CD4-positive, alpha-beta T cell (primary cell): ENCODE measurements around the gene RPS15. TPM values are rescaled to one million over a fixed set of nuclear protein-coding genes. Genes with fewer than 3 reads are reported as not detected.
A peak's percentile ranks its signal among the peaks of the same experiment; 100 is the strongest.

Experiments
- ATAC-seq: fragments of 200-7000 bp; cut with Tn5 transposase; one replicate; pipeline ENCODE4 v1.10.0; 2022; ENCODE audit warnings: mild to moderate bottlenecking; ENCODE audit not compliant: poor library complexity
- CTCF ChIA-PET: fragments of 350-600 bp; sonication (Branson Sonifier 250); formaldehyde crosslinking; loops from one replicate; lab custom pipeline; 2021; ENCODE audit warnings: antibody characterized with exemption, inconsistent platforms; lab: Charles Lee
- POLR2A ChIA-PET: fragments of 350-600 bp; sonication (Branson Sonifier 250); formaldehyde crosslinking; loops from one replicate; lab custom pipeline; 2021; ENCODE audit warnings: antibody characterized with exemption, inconsistent platforms; lab: Charles Lee
- DNase-seq, 14 experiments: peaks; one replicate each; pipeline ENCODE4 v3.0.0-alpha.2; 2013 to 2020; ENCODE audit warnings: mixed read lengths in 2 of 14
- H3K27ac ChIP-seq, 2 donors: one replicate each; pipeline versions ENCODE4 v1.5.1 to v1.7.0; 2013; ENCODE audit warnings: low read length in 2 of 2, low read depth in 1 of 2, mild to moderate bottlenecking in 1 of 2
- H3K27me3 ChIP-seq, 2 experiments: 1 replicate in 1 of 2; 2 replicates in 1 of 2; pipeline versions ENCODE4 v1.6.1 to v1.7.0; 2013; ENCODE audit warnings: low read length in 2 of 2, control low read depth in 1 of 2, mild to moderate bottlenecking in 1 of 2, moderate library complexity in 1 of 2; ENCODE audit not compliant: insufficient read depth in 2 of 2, control insufficient read depth in 1 of 2
- H3K36me3 ChIP-seq: one replicate; pipeline ENCODE4 v1.6.1; 2013; ENCODE audit warnings: low read length, control low read depth; ENCODE audit not compliant: insufficient read depth
- H3K4me1 ChIP-seq: one replicate; pipeline ENCODE4 v1.6.1; 2013; ENCODE audit warnings: low read length, control low read depth; ENCODE audit not compliant: insufficient read depth
- H3K4me3 ChIP-seq: one replicate; pipeline ENCODE4 v1.5.1; 2013; ENCODE audit warnings: mild to moderate bottlenecking, low read length, moderate library complexity
- H3K9me3 ChIP-seq, 2 experiments: 1 replicate in 1 of 2; 2 replicates in 1 of 2; pipeline versions ENCODE4 v1.6.1 to v1.7.0; 2013; ENCODE audit warnings: low read length in 2 of 2, mild to moderate bottlenecking in 2 of 2, control low read depth in 1 of 2, moderate library complexity in 1 of 2; ENCODE audit not compliant: control insufficient read depth in 1 of 2, insufficient read depth in 1 of 2
- H3K27ac Mint-ChIP-seq: one replicate; pipeline ENCODE4 v1.8.0; 2020; ENCODE audit warnings: mixed read lengths
- H3K27me3 Mint-ChIP-seq: one replicate; pipeline ENCODE4 v1.8.0; 2021; ENCODE audit warnings: mixed read lengths
- H3K36me3 Mint-ChIP-seq: one replicate; pipeline ENCODE4 v1.8.0; 2021; ENCODE audit warnings: low read depth, mixed read lengths
- H3K4me1 Mint-ChIP-seq: one replicate; pipeline ENCODE4 v1.8.0; 2021; ENCODE audit warnings: low read depth, mixed read lengths
- H3K4me3 Mint-ChIP-seq: one replicate; pipeline ENCODE4 v1.8.0; 2020; ENCODE audit warnings: mild to moderate bottlenecking, mixed read lengths
- H3K9me3 Mint-ChIP-seq: one replicate; pipeline ENCODE4 v1.8.0; 2020; ENCODE audit warnings: mixed read lengths
- intact Hi-C, 2 experiments: fragments of 100-400 bp; cut with DNase I in 1 of 2; cut with micrococcal nuclease in 1 of 2; formaldehyde crosslinking; loops; one replicate each; pipeline versions ENCODE4 v1.15.1 to v1.9.0; 2023 to 2025; cut with DNase I, micrococcal nuclease
- total RNA-seq, 174 experiments: library from RNA in 2 of 174; stranded (reverse) in 2 of 174; gene quantifications; one replicate each; pipeline ENCODE4 v1.2.3 and lab custom pipeline; 2021 to 2026
- TF ChIP-seq, protein P1 (sequence below): fragments of 200-600 bp; IDR thresholded peaks from one replicate; pipeline ENCODE4 v1.8.0; 2022; ENCODE audit warnings: antibody characterized with exemption, mild to moderate bottlenecking

Gene RPS15
- total RNA-seq, 2 experiments from 2014 or later = 2,193 to 2,200 TPM

DNA sequence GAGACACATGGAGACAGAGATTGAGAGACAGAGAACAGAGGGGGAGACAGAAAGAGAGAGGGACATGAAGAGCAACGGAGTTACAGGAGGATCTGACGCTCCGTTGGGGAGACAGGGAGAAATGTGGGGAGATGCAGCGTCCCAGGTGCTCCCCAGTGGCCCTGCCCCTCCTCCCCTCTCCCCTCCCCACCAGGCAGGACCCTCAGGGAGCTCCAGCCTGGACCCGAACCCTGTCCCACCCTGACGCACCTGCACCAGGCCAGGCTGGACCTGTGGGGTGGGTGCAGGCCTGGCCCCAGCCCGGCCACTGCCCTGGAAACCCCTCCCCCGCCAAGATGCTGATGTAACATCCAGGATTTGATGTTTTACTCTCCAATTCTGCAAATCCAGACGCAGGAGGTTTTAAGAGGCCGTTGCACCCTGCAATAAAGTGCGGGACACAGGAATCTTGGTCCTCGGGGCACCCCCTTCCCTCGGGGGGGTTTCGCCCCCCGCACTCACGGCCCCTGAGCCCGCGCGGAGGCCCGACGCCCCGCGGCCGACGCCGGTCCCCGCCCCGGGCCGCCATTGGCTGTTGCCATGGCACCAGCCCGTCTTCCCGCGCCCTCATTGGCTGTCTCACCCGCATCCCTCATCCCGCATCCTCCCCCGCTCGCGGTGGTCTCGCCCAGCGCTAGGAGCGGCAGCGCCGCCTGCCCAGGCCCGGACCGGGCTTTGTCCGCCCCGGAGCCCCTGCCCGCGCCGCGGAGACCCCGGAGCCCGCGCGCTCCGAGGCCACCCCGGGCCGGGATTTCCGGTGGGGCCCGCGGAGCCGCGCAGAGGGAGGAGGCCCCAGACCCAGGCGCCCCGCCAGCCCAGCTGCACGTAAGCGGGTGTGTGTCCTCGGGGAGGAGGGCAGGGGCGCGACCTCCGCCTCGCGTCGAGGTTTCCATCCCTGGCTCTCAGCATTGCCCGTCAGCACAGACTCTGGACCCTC is 11.6 kb downstream of the RPS15 start, which contains the start of gene APC2:
Gene APC2, plus strand, starts transcription at position 655 of the 976 bp plus-strand sequence. CDS start 2,881 bp downstream, outside the sequence.
- H3K9me3 ChIP-seq = peaks cover 0 to 46% of the 10 kb centered on the region in 2 experiments
- H3K36me3 ChIP-seq = no peaks in the 10 kb centered on the region
- peak; percentile 34 for ATAC-seq
- no peak within 1 kb of the TSS for H3K4me3 ChIP-seq
- TF ChIP-seq, protein P1, sequence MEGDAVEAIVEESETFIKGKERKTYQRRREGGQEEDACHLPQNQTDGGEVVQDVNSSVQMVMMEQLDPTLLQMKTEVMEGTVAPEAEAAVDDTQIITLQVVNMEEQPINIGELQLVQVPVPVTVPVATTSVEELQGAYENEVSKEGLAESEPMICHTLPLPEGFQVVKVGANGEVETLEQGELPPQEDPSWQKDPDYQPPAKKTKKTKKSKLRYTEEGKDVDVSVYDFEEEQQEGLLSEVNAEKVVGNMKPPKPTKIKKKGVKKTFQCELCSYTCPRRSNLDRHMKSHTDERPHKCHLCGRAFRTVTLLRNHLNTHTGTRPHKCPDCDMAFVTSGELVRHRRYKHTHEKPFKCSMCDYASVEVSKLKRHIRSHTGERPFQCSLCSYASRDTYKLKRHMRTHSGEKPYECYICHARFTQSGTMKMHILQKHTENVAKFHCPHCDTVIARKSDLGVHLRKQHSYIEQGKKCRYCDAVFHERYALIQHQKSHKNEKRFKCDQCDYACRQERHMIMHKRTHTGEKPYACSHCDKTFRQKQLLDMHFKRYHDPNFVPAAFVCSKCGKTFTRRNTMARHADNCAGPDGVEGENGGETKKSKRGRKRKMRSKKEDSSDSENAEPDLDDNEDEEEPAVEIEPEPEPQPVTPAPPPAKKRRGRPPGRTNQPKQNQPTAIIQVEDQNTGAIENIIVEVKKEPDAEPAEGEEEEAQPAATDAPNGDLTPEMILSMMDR = no peak
- peaks cover 42% of the 10 kb centered on the region for H3K4me1 ChIP-seq
- Mint-ChIP-seq H3K4me1 (peaks cover 20% of the 10 kb centered on the region), H3K9me3 (no peaks in the 10 kb centered on the region), H3K27ac (no peak within 1 kb of the TSS), H3K36me3 (no peaks in the 10 kb centered on the region), H3K27me3 (peaks cover 64% of the 10 kb centered on the region), H3K4me3 (peak within 1 kb of the TSS; percentile 1)
- ChIA-PET CTCF (no interaction called here), POLR2A (no interaction called here)
- H3K27ac ChIP-seq = no peak within 1 kb of the TSS
- H3K27me3 ChIP-seq = peaks cover 61 to 87% of the 10 kb centered on the region in 2 experiments
- DNase-seq = peak in 3 of 14 experiments; percentile 25 to 54 (median 30)
- intact Hi-C loops = no loop called here

DNA sequence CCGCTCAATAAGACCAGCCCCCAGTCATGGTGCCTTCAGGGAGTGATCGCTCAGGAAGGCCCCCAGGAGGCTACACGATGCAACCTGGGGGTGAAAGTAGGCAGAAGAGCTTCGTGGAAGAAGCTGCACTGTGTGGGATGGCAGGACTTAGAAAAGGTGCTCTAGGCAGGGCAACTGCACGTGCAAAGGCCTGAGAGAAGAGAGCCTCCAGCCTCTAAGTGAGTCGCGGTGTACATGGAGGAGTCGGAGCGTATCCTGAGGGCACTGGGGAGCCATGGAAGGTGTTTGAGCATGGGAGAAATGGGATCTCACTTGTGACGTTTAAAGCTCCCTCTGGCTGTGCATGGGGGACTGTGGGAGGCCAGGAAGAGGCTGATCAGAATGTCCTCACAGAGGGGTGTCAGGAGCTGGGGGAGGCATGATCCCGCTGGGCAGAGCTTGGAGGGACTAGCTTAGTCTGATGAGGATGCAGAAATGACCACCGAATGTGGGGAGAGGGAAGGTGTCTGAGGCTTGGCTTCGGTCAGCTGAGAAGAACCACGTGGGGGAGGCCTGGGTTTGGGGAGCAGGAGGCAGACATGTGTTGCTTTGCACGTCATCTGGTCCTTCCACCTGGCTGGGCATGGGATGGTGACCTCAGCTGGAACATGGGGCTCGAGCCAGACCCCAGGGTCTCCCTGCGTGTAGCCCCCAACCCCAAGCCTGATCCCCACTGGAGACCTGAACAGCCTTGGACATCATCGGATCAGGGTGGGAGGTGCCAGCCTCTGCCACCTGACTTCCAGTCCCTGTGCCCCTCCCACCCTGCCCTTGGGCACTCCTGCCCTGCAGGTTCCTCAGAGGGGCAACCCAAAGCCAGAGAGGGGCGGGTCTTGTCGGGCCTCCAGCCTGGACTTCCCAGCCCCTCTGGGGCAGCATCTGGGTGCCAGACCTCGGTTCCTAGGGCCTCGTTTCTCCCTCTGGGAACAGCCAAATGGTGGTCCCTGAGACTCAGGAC is 12.8 kb downstream of the RPS15 start:
- Mint-ChIP-seq H3K27ac (no peak overlapping the region), H3K4me1 (peaks cover 31% of the 10 kb centered on the region), H3K27me3 (peaks cover 77% of the 10 kb centered on the region), H3K4me3 (peak overlapping the region; percentile 1), H3K9me3 (no peaks in the 10 kb centered on the region), H3K36me3 (no peaks in the 10 kb centered on the region)
- no peak for DNase-seq
- peaks cover 0 to 55% of the 10 kb centered on the region in 2 experiments for H3K9me3 ChIP-seq
- peaks cover 73 to 95% of the 10 kb centered on the region in 2 experiments for H3K27me3 ChIP-seq
- H3K27ac ChIP-seq = no peak overlapping the region
- no peak overlapping the region for H3K4me3 ChIP-seq
- no peak for ATAC-seq
- no peaks in the 10 kb centered on the region for H3K36me3 ChIP-seq
- ChIA-PET POLR2A (no interaction called here), CTCF (no interaction called here)
- intact Hi-C loops = no loop called here
- TF ChIP-seq, protein P1 = no peak
- peaks cover 43% of the 10 kb centered on the region for H3K4me1 ChIP-seq
